HepG2 (cell line): ENCODE data around the gene XPO1. TPM values are rescaled to one million over a fixed set of nuclear protein-coding genes. Genes with fewer than 3 reads are reported as not detected.

Experiments used
- AHR ChIP-seq: IDR thresholded peaks from 2 replicates; pipeline ENCODE4 v1.6.1; 2018; ENCODE audit warnings: missing genetic modification reagents, missing compliant biosample characterization
- CBX5 ChIP-seq: sonication (generic); formaldehyde crosslinking; IDR thresholded peaks from 2 replicates; pipeline ENCODE4 v1.4.0; 2020; ENCODE audit warnings: missing genetic modification reagents, borderline replicate concordance
- CENPBD1 ChIP-seq: sonication (generic); formaldehyde crosslinking; IDR thresholded peaks from 2 replicates; pipeline ENCODE4 v1.8.0; 2022; ENCODE audit warnings: missing genetic modification reagents, low read depth, mild to moderate bottlenecking, borderline replicate concordance
- DMTF1 ChIP-seq: sonication (generic); formaldehyde crosslinking; IDR thresholded peaks from 2 replicates; pipeline ENCODE4 v1.4.0; 2020; ENCODE audit warnings: mild to moderate bottlenecking, missing genetic modification reagents
- ELF4 ChIP-seq: sonication (generic); formaldehyde crosslinking; IDR thresholded peaks from 2 replicates; pipeline ENCODE4 v1.5.0; 2020; ENCODE audit warnings: missing genetic modification reagents, mild to moderate bottlenecking, moderate library complexity, borderline replicate concordance
- MATR3 ChIP-seq: sonication (generic); formaldehyde crosslinking; IDR thresholded peaks from 2 replicates; pipeline ENCODE4 v1.4.0; 2020; ENCODE audit warnings: missing genetic modification reagents
- MTF1 ChIP-seq: sonication (generic); formaldehyde crosslinking; IDR thresholded peaks from 2 replicates; pipeline ENCODE4 v1.5.0; 2020; ENCODE audit warnings: missing genetic modification reagents
- MXD4 ChIP-seq: IDR thresholded peaks from 2 replicates; pipeline ENCODE4 v1.6.1; 2016; ENCODE audit warnings: mild to moderate bottlenecking, missing biosample characterization, missing genetic modification reagents
- MYNN ChIP-seq: sonication (generic); formaldehyde crosslinking; IDR thresholded peaks from 2 replicates; pipeline ENCODE4 v1.4.0; 2020; ENCODE audit warnings: mild to moderate bottlenecking, low read depth, missing genetic modification reagents
- PHF5A ChIP-seq: IDR thresholded peaks from one replicate; pipeline ENCODE4 v1.6.1; 2018; ENCODE audit warnings: low read depth, missing genetic modification reagents; ENCODE audit not compliant: unreplicated experiment
- RFXAP ChIP-seq: sonication (generic); formaldehyde crosslinking; IDR thresholded peaks from 2 replicates; pipeline ENCODE4 v1.4.0; 2020; ENCODE audit warnings: missing genetic modification reagents, borderline replicate concordance
- SP4 ChIP-seq: sonication (generic); formaldehyde crosslinking; IDR thresholded peaks from 2 replicates; pipeline ENCODE4 v1.8.1; 2023; ENCODE audit warnings: mild to moderate bottlenecking, missing genetic modification reagents
- TAF1 ChIP-seq: sonication (generic); formaldehyde crosslinking; IDR thresholded peaks from 2 replicates; pipeline ENCODE4 v1.4.0; 2020; ENCODE audit warnings: missing genetic modification reagents
- ZBTB37 ChIP-seq: sonication (generic); formaldehyde crosslinking; IDR thresholded peaks from 2 replicates; pipeline ENCODE4 v1.4.0; 2020; ENCODE audit warnings: mild to moderate bottlenecking, missing genetic modification reagents
- ZNF276 ChIP-seq: sonication (generic); formaldehyde crosslinking; IDR thresholded peaks from 2 replicates; pipeline ENCODE4 v1.4.0; 2020; ENCODE audit warnings: mild to moderate bottlenecking, low read depth, missing genetic modification reagents
- ZNF3 ChIP-seq: IDR thresholded peaks from 2 replicates; pipeline ENCODE4 v1.7.0; 2017; ENCODE audit warnings: inconsistent platforms
- ZNF329 ChIP-seq: sonication (generic); formaldehyde crosslinking; IDR thresholded peaks from 2 replicates; pipeline ENCODE4 v1.9.0; 2021; ENCODE audit warnings: low read depth, mild to moderate bottlenecking, missing genetic modification reagents
- ZNF597 ChIP-seq: sonication (generic); formaldehyde crosslinking; IDR thresholded peaks from 2 replicates; pipeline ENCODE4 v1.5.0; 2020; ENCODE audit warnings: missing genetic modification reagents
- ZNF616 ChIP-seq: sonication (generic); formaldehyde crosslinking; IDR thresholded peaks from 2 replicates; pipeline ENCODE4 v1.5.0; 2020; ENCODE audit warnings: low read depth, mild to moderate bottlenecking, missing genetic modification reagents
- ZNF672 ChIP-seq: sonication (generic); formaldehyde crosslinking; IDR thresholded peaks from 2 replicates; pipeline ENCODE4 v1.8.1; 2022; ENCODE audit warnings: missing genetic modification reagents
- ZNF720 ChIP-seq: sonication (generic); formaldehyde crosslinking; IDR thresholded peaks from 2 replicates; pipeline ENCODE4 v1.4.0; 2020; ENCODE audit warnings: missing genetic modification reagents
- ZNF850 ChIP-seq: sonication (generic); formaldehyde crosslinking; conservative IDR thresholded peaks from 2 replicates; pipeline ENCODE4 v1.9.0; 2021; ENCODE audit warnings: mild to moderate bottlenecking, missing genetic modification reagents
- polyA plus RNA-seq, 8 experiments: library from polyadenylated mRNA; depleted of rRNA in 3 of 8; stranded (reverse) in 7 of 8; unstranded in 1 of 8; fragments of >200 nt; fragmentation: Illumina TruSeq in 4 of 8; extraction: Trizol in 4 of 8; gene quantifications; 2 replicates each; pipeline versions ENCODE4 v1.2.1 to v1.2.3, GENCODE V29; 2011 to 2016; ENCODE audit warnings: low read depth in 4 of 8, missing spikeins in 1 of 8, mixed read lengths in 1 of 8; ENCODE audit not compliant: insufficient read depth in 1 of 8
- total RNA-seq, 5 experiments: library from RNA; depleted of rRNA; stranded (reverse); fragments of >200 nt; fragmentation: Illumina TruSeq; extraction: Trizol; gene quantifications; 2 replicates each; pipeline ENCODE4 v1.2.3, GENCODE V29; 2016; ENCODE audit warnings: low read depth in 1 of 5

The XPO1 gene
- total and polyA plus RNA-seq, 2 of the 13 experiments (the other 11 are each of a cell fraction or from before 2014, with no cell fraction given): 67.4 to 212 TPM

- TF ChIP-seq ZNF329 (CRISPR knock-in tag) (no peak), ZNF850 (CRISPR knock-in tag) (no peak), ZNF720 (CRISPR knock-in tag) (no peak), TAF1 (CRISPR knock-in tag) (no peak; the same call in 1 of the 2 replicates), AHR (CRISPR knock-in tag) (no peak), ZBTB37 (CRISPR knock-in tag) (no peak), MATR3 (no peak), ZNF616 (CRISPR knock-in tag) (no peak), PHF5A (no peak), CBX5 (no peak), ELF4 (CRISPR knock-in tag) (no peak), MXD4 (no peak), ZNF597 (CRISPR knock-in tag) (no peak), MYNN (CRISPR knock-in tag) (no peak), SP4 (no peak), DMTF1 (CRISPR knock-in tag) (no peak), RFXAP (CRISPR knock-in tag) (no peak), MTF1 (no peak), CENPBD1 (CRISPR knock-in tag) (no peak), ZNF3 (0 out of 2 replicates have a peak, but pooled peaks have one; percentile 13), ZNF672 (CRISPR knock-in tag) (no peak), ZNF276 (CRISPR knock-in tag) (no peak)
Measured at GRCh38 chr2:61470122-61470951, 67.8 kb downstream of the XPO1 start (continued).
